Caco-2 (cell line): Measurements from ENCODE around the gene BUB1B. TPM values are rescaled to one million over a fixed set of nuclear protein-coding genes. Genes with fewer than 3 reads are reported as not detected.
"Not testable (repeated sequence)": the region's sequence is repeated elsewhere in the genome, so short reads cannot be mapped to it uniquely, and the experiment has no call there.

Experiments used
- BruUV-seq: library from RNA; stranded (reverse); fragments of 400-500 nt; replicated peaks from 2 replicates; lab custom pipeline; 2021; lab: Mats Ljungman, UMichigan
- CTCF ChIA-PET: fragments of 300-600 bp; sonication (Branson Sonifier 250); formaldehyde crosslinking; loops from one replicate; lab custom pipeline; 2022; ENCODE audit warnings: antibody characterized with exemption; lab: Charles Lee
- POLR2A ChIA-PET: fragments of 300-600 bp; sonication (Branson Sonifier 250); formaldehyde crosslinking; loops from one replicate; lab custom pipeline; 2022; ENCODE audit warnings: antibody characterized with exemption; lab: Charles Lee
- DNase-seq, 2 experiments: peaks; one replicate each; pipeline versions ENCODE4 v3.0.0 to v3.0.0-alpha.2; 2020 to 2022
- H3K27me3 ChIP-seq: replicated peaks from 2 replicates; pipeline ENCODE4 v1.6.0; 2011; ENCODE audit warnings: low read length; ENCODE audit not compliant: control insufficient read depth, insufficient read depth
- H3K36me3 ChIP-seq: 2 replicates; pipeline ENCODE4 v1.5.1; 2011; ENCODE audit warnings: low read length; ENCODE audit not compliant: control insufficient read depth, insufficient read depth
- H3K4me1 ChIP-seq: fragments of 250-450 bp; sonication (Bioruptor Pico); 2 replicates; pipeline ENCODE4 v1.5.1; 2020; ENCODE audit warnings: mild to moderate bottlenecking
- H3K4me3 ChIP-seq: 2 replicates; pipeline ENCODE4 v1.5.1; 2011; ENCODE audit warnings: low read depth, mild to moderate bottlenecking, control low read depth, low read length
- H3K9me3 ChIP-seq: fragments of 250-450 bp; sonication (Bioruptor Pico); 2 replicates; pipeline ENCODE4 v1.5.1; 2020; ENCODE audit warnings: mild to moderate bottlenecking, moderate library complexity
- H3K27ac Mint-ChIP-seq: one replicate; pipeline ENCODE4 v1.8.0; 2022; ENCODE audit warnings: mixed read lengths; ENCODE audit not compliant: unreplicated experiment
- H3K27me3 Mint-ChIP-seq: one replicate; pipeline ENCODE4 v1.8.0; 2022; ENCODE audit warnings: mixed read lengths; ENCODE audit not compliant: insufficient read depth, unreplicated experiment
- H3K36me3 Mint-ChIP-seq: one replicate; pipeline ENCODE4 v1.8.0; 2022; ENCODE audit warnings: mild to moderate bottlenecking, mixed read lengths; ENCODE audit not compliant: insufficient read depth, unreplicated experiment
- H3K4me1 Mint-ChIP-seq: one replicate; pipeline ENCODE4 v1.8.0; 2022; ENCODE audit warnings: low read depth, mixed read lengths; ENCODE audit not compliant: unreplicated experiment
- H3K4me3 Mint-ChIP-seq: one replicate; pipeline ENCODE4 v1.8.0; 2022; ENCODE audit warnings: mild to moderate bottlenecking, moderate library complexity, mixed read lengths; ENCODE audit not compliant: unreplicated experiment
- H3K9me3 Mint-ChIP-seq: one replicate; pipeline ENCODE4 v1.8.0; 2022; ENCODE audit warnings: mixed read lengths; ENCODE audit not compliant: unreplicated experiment
- intact Hi-C: fragments of 100-400 bp; cut with micrococcal nuclease; formaldehyde crosslinking; loops from one replicate; pipeline ENCODE4 v1.10.0; 2022; ENCODE audit not compliant: unreplicated experiment
- total RNA-seq: library from RNA; stranded (reverse); gene quantifications from 2 replicates; pipeline ENCODE4 v1.2.3, GENCODE V29; 2022
- TF ChIP-seq, protein P1 (sequence below), 2 experiments: fragments of 200-600 bp in 1 of 2; IDR thresholded peaks; 1 replicate in 1 of 2; 2 replicates in 1 of 2; pipeline versions ENCODE4 v1.5.1 to v1.8.0; 2011 to 2022; ENCODE audit warnings: antibody characterized with exemption in 1 of 2, control low read depth in 1 of 2, inconsistent platforms in 1 of 2, low read depth in 1 of 2, low read length in 1 of 2, mild to moderate bottlenecking in 1 of 2, moderate library complexity in 1 of 2; ENCODE audit not compliant: insufficient read depth in 1 of 2, severe bottlenecking in 1 of 2, unreplicated experiment in 1 of 2

Gene BUB1B
- total RNA-seq, 1 experiment from 2014 or later: 73.5 TPM

DNA sequence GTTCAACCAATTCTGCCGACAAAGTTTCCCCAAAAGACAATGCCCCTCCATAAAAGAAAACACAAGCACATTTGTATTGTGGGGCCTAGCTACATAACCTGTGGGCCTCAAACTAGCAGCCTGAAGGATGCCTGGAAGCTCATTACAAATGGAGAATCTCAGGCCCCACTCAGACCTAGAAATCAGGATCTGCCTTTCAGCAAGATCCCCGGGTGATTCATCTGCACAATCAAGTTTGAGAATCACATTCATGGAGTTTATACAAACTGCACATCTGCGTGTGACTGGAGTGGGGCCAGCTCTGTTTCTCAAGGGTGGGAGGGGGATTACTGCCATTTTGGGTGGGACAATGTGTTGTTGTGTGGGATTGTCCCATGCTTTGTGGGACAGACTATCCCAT lies 36.5 kb upstream of the BUB1B start:
- Mint-ChIP-seq H3K27me3 (peaks cover 11% of the 10 kb centered on the region), H3K4me1 (peaks cover 11% of the 10 kb centered on the region)
- intact Hi-C loops, H3K9me3 Mint-ChIP-seq, H3K4me3 ChIP-seq, H3K4me3 Mint-ChIP-seq, H3K9me3 ChIP-seq, POLR2A ChIA-PET, H3K4me1 ChIP-seq, BruUV-seq, H3K36me3 ChIP-seq, H3K36me3 Mint-ChIP-seq, H3K27ac Mint-ChIP-seq, H3K27me3 ChIP-seq, DNase-seq, CTCF ChIA-PET: not testable (repeated sequence)

DNA sequence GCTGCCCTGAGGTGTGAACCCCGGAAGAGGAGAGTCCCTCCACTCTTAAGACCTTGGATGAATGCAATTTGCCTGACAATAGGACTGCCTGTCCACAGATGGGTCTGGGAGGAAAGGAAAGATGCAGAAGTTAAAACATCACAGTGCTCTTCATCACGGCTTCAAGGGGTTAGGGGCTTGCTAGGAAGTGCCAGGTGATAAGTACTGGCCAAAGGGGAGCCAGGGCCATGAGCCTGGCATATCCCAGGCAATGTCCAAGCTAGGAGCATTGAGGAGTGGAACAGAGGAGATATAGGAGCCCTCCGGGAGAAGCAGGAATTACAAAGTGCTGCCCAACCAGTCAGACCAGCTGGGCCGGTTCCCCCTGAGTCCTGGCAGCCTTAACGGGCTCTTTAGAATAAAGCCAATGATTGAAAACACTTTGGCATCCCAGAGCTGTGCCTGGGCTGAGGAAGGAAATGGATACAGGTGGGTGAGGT lies 36.0 kb upstream of the BUB1B start:
- intact Hi-C loops, H3K36me3 ChIP-seq, H3K36me3 Mint-ChIP-seq, CTCF ChIA-PET, H3K27ac Mint-ChIP-seq, BruUV-seq, H3K9me3 Mint-ChIP-seq, H3K4me3 Mint-ChIP-seq, H3K4me1 ChIP-seq, H3K4me3 ChIP-seq, POLR2A ChIA-PET, H3K9me3 ChIP-seq, DNase-seq, H3K27me3 ChIP-seq: not testable (repeated sequence)
- peaks cover 11% of the 10 kb centered on the region for H3K4me1 Mint-ChIP-seq
- H3K27me3 Mint-ChIP-seq: peaks cover 12% of the 10 kb centered on the region

DNA sequence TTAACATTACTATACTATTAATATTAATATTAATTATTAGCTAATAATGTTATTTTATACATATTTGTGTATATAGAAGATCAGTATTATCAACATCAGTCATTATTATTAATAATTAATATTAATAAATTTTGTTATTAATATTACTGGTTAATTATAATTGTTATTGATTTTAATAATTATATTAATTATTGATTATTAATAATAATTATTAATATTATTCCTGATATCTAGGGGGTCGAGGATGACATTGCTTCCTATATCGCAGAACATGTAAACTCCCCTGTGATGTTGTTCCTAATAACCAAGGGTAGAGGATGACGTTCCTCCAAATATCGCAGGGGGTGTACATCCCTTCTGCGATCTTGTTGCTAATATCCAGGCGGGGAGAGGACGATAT lies 34.9 kb upstream of the BUB1B start:
- H3K27me3 Mint-ChIP-seq: peaks cover 12% of the 10 kb centered on the region
- Histone ChIP-seq H3K4me3 (no peak overlapping the region), H3K36me3 (no peaks in the 10 kb centered on the region), H3K9me3 (no peaks in the 10 kb centered on the region), H3K27me3 (no peaks in the 10 kb centered on the region), H3K4me1 (no peaks in the 10 kb centered on the region)
- H3K4me3 Mint-ChIP-seq: no peak overlapping the region
- no TSS peak for BruUV-seq
- intact Hi-C loops: no loop called here
- ChIA-PET POLR2A (no interaction called here), CTCF (no interaction called here)
- no peaks in the 10 kb centered on the region for H3K36me3 Mint-ChIP-seq
- H3K4me1 Mint-ChIP-seq: peaks cover 11% of the 10 kb centered on the region
- no peaks in the 10 kb centered on the region for H3K9me3 Mint-ChIP-seq
- no peak overlapping the region for H3K27ac Mint-ChIP-seq
- TF ChIP-seq, protein P1, sequence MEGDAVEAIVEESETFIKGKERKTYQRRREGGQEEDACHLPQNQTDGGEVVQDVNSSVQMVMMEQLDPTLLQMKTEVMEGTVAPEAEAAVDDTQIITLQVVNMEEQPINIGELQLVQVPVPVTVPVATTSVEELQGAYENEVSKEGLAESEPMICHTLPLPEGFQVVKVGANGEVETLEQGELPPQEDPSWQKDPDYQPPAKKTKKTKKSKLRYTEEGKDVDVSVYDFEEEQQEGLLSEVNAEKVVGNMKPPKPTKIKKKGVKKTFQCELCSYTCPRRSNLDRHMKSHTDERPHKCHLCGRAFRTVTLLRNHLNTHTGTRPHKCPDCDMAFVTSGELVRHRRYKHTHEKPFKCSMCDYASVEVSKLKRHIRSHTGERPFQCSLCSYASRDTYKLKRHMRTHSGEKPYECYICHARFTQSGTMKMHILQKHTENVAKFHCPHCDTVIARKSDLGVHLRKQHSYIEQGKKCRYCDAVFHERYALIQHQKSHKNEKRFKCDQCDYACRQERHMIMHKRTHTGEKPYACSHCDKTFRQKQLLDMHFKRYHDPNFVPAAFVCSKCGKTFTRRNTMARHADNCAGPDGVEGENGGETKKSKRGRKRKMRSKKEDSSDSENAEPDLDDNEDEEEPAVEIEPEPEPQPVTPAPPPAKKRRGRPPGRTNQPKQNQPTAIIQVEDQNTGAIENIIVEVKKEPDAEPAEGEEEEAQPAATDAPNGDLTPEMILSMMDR (IDR thresholded peaks at IDR 0.05; ENCODE audit: insufficient read depth in 1 of 2, low read depth in 1 of 2, low read length in 1 of 2, severe bottlenecking in 1 of 2, unreplicated experiment in 1 of 2): no peak
- no peak for DNase-seq

DNA sequence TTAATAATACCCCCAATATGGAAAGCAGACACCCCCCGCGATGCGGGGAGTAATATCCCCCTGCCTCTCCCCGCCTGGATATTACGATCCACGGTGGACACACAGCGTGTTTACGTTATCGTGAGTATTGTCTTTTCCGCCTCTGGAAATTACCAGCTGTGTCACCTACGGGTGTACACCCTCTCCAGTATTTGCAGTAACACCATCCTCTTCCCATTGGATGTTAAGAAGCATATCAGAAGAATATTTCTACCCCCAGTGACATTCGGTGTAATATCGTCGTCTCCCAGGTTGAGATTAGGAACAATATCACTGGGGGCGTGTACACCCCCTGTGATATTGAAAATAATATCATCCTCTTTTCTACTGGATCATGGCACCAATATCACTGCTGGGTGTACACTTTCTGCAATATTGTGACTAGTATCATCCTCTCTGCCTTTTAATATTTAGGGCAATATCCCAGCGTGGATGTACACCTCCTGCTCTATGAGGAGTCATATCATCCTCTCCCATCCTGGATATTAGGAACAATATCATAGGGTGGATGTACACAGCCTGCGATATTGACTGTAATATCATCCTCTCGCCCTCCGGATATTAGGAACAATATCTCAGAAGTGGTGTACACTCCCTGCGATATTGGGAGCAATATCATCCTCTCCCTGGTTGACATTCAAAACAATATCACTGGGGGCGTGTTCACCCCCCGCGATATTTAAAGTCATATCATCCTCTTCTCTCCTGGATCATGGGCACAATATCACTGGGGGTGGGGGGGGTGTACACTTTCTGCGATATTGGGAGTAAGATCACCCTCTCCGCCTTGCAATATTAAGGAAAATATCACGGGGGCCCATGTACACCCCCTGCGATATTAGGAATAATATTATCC lies 31.9 kb upstream of the BUB1B start:
- no TSS peak for BruUV-seq
- Mint-ChIP-seq H3K27me3 (peaks cover 12% of the 10 kb centered on the region), H3K4me1 (peaks cover 11% of the 10 kb centered on the region), H3K9me3 (no peaks in the 10 kb centered on the region), H3K27ac (no peak overlapping the region), H3K36me3 (no peaks in the 10 kb centered on the region), H3K4me3 (no peak overlapping the region)
- DNase-seq: no peak
- TF ChIP-seq, protein P1 (IDR thresholded peaks at IDR 0.05; ENCODE audit: insufficient read depth in 1 of 2, low read depth in 1 of 2, low read length in 1 of 2, severe bottlenecking in 1 of 2, unreplicated experiment in 1 of 2): no peak
- H3K27me3 ChIP-seq: no peaks in the 10 kb centered on the region
- intact Hi-C loops: no loop called here
- H3K9me3 ChIP-seq: no peaks in the 10 kb centered on the region
- ChIA-PET POLR2A (no interaction called here), CTCF (no interaction called here)
- no peaks in the 10 kb centered on the region for H3K4me1 ChIP-seq
- H3K36me3 ChIP-seq: no peaks in the 10 kb centered on the region
- H3K4me3 ChIP-seq: no peak overlapping the region
